ENCODE results near the gene GAD2. TPM values are rescaled to one million over a fixed set of nuclear protein-coding genes. Genes with fewer than 3 reads are reported as not detected.

The GAD2 gene
- polyA plus RNA-seq, 4 donors, result 0.10 to 1.4 TPM; not detected in 2

GRCh38 chr10:26232174-26232573 lies 15.6 kb downstream of the GAD2 start:
- no peak for DNase-seq

GRCh38 chr10:26235761-26236160 lies 19.2 kb downstream of the GAD2 start:
- Histone ChIP-seq H3K4me3 (ENCODE audit: low read depth in 1 of 3, low read length in 3 of 3) (no peak overlapping the region), H3K27me3 (ENCODE audit: control insufficient read depth in 3 of 3, insufficient read depth in 3 of 3, low read length in 3 of 3) (no peaks in the 10 kb centered on the region), H3K27ac (ENCODE audit: low read depth in 1 of 3, low read length in 2 of 3) (no peak overlapping the region), H3K36me3 (ENCODE audit: control insufficient read depth in 3 of 3, insufficient read depth in 2 of 3, low read depth in 1 of 3, low read length in 3 of 3) (no peaks in the 10 kb centered on the region), H3K4me1 (ENCODE audit: control insufficient read depth in 3 of 3, insufficient read depth in 2 of 3, low read depth in 1 of 3, low read length in 2 of 3) (no peaks in the 10 kb centered on the region), H3K9me3 (ENCODE audit: control insufficient read depth in 2 of 2, insufficient read depth in 1 of 2, low read depth in 1 of 2, low read length in 1 of 2) (no peaks in the 10 kb centered on the region)
- WGBS, 3 donors, result 83 to 95% (median 91%) methylated on average over 6 of the region's 6 CpGs
- FAIRE-seq (no peak), DNase-seq (no peak)

More at GRCh38 chr10:26232174-26232573, 15.6 kb downstream of the GAD2 start:
- WGBS, 3 donors, result 90 to 91% (median 90%) methylated on average over 5 of the region's 5 CpGs
- Histone ChIP-seq H3K27me3 (ENCODE audit: control insufficient read depth in 3 of 3, insufficient read depth in 3 of 3, low read length in 3 of 3) (no peaks in the 10 kb centered on the region), H3K27ac (ENCODE audit: low read depth in 1 of 3, low read length in 2 of 3) (no peak overlapping the region), H3K36me3 (ENCODE audit: control insufficient read depth in 3 of 3, insufficient read depth in 2 of 3, low read depth in 1 of 3, low read length in 3 of 3) (no peaks in the 10 kb centered on the region), H3K4me1 (ENCODE audit: control insufficient read depth in 3 of 3, insufficient read depth in 2 of 3, low read depth in 1 of 3, low read length in 2 of 3) (no peaks in the 10 kb centered on the region), H3K4me3 (ENCODE audit: low read depth in 1 of 3, low read length in 3 of 3) (no peak overlapping the region), H3K9me3 (ENCODE audit: control insufficient read depth in 2 of 2, insufficient read depth in 1 of 2, low read depth in 1 of 2, low read length in 1 of 2) (no peaks in the 10 kb centered on the region)
- FAIRE-seq, result no peak

- H3K27ac ChIP-seq (ENCODE audit: low read depth in 1 of 3, low read length in 2 of 3), result no peak overlapping the region
- no peaks in the 10 kb centered on the region for H3K9me3 ChIP-seq (ENCODE audit: control insufficient read depth in 2 of 2, insufficient read depth in 1 of 2, low read depth in 1 of 2, low read length in 1 of 2)
- no peak overlapping the region for H3K4me3 ChIP-seq (ENCODE audit: low read depth in 1 of 3, low read length in 3 of 3)
- FAIRE-seq (no peak), DNase-seq (no peak)
- no peaks in the 10 kb centered on the region for H3K4me1 ChIP-seq (ENCODE audit: control insufficient read depth in 3 of 3, insufficient read depth in 2 of 3, low read depth in 1 of 3, low read length in 2 of 3)
- peaks cover 0 to 2% (median 0%) of the 10 kb centered on the region in 3 donors for H3K27me3 ChIP-seq (ENCODE audit: control insufficient read depth in 3 of 3, insufficient read depth in 3 of 3, low read length in 3 of 3)
- 32 to 65% (median 40%) methylated on average over 2 of the region's 2 CpGs for WGBS, 3 donors
- H3K36me3 ChIP-seq (ENCODE audit: control insufficient read depth in 3 of 3, insufficient read depth in 2 of 3, low read depth in 1 of 3, low read length in 3 of 3), result no peaks in the 10 kb centered on the region
These were observed 21.8 kb downstream of the GAD2 start for GRCh38 chr10:26238378-26238777.

- no peak overlapping the region for H3K4me3 ChIP-seq (ENCODE audit: low read depth in 1 of 3, low read length in 3 of 3)
- FAIRE-seq (no peak), DNase-seq (no peak)
- no peaks in the 10 kb centered on the region for H3K4me1 ChIP-seq (ENCODE audit: control insufficient read depth in 3 of 3, insufficient read depth in 2 of 3, low read depth in 1 of 3, low read length in 2 of 3)
- no peaks in the 10 kb centered on the region for H3K36me3 ChIP-seq (ENCODE audit: control insufficient read depth in 3 of 3, insufficient read depth in 2 of 3, low read depth in 1 of 3, low read length in 3 of 3)
- 32 to 42% (median 34%) methylated on average over 5 of the region's 5 CpGs for WGBS, 3 donors
- no peaks in the 10 kb centered on the region for H3K9me3 ChIP-seq (ENCODE audit: control insufficient read depth in 2 of 2, insufficient read depth in 1 of 2, low read depth in 1 of 2, low read length in 1 of 2)
- H3K27ac ChIP-seq (ENCODE audit: low read depth in 1 of 3, low read length in 2 of 3), result no peak overlapping the region
- H3K27me3 ChIP-seq (ENCODE audit: control insufficient read depth in 3 of 3, insufficient read depth in 3 of 3, low read length in 3 of 3), result peaks cover 0 to 2% (median 0%) of the 10 kb centered on the region in 3 donors
These were observed 26.3 kb downstream of the GAD2 start for GRCh38 chr10:26242706-26243350.

- no peak for FAIRE-seq
- Histone ChIP-seq H3K4me1 (ENCODE audit: control insufficient read depth in 3 of 3, insufficient read depth in 2 of 3, low read depth in 1 of 3, low read length in 2 of 3) (no peaks in the 10 kb centered on the region), H3K9me3 (ENCODE audit: control insufficient read depth in 2 of 2, insufficient read depth in 1 of 2, low read depth in 1 of 2, low read length in 1 of 2) (no peaks in the 10 kb centered on the region), H3K27ac (ENCODE audit: low read depth in 1 of 3, low read length in 2 of 3) (no peak overlapping the region), H3K4me3 (ENCODE audit: low read depth in 1 of 3, low read length in 3 of 3) (no peak overlapping the region), H3K27me3 (ENCODE audit: control insufficient read depth in 3 of 3, insufficient read depth in 3 of 3, low read length in 3 of 3) (peaks cover 0 to 2% (median 2%) of the 10 kb centered on the region in 3 donors), H3K36me3 (ENCODE audit: control insufficient read depth in 3 of 3, insufficient read depth in 2 of 3, low read depth in 1 of 3, low read length in 3 of 3) (no peaks in the 10 kb centered on the region)
- 63 to 74% (median 65%) methylated on average over 5 of the region's 5 CpGs for WGBS, 3 donors
- DNase-seq, result no peak
These were observed 26.8 kb downstream of the GAD2 start for GRCh38 chr10:26243351-26243720.

GRCh38 chr10:26249681-26250080 lies 33.1 kb downstream of the GAD2 start:
- FAIRE-seq, result no peak
- no peak for DNase-seq
- 81 to 93% (median 87%) methylated on average over 6 of the region's 6 CpGs for WGBS, 3 donors
- no peak overlapping the region for H3K4me3 ChIP-seq (ENCODE audit: low read depth in 1 of 3, low read length in 3 of 3)
- H3K27ac ChIP-seq (ENCODE audit: low read depth in 1 of 3, low read length in 2 of 3), result no peak overlapping the region
- H3K36me3 ChIP-seq (ENCODE audit: control insufficient read depth in 3 of 3, insufficient read depth in 2 of 3, low read depth in 1 of 3, low read length in 3 of 3), result no peaks in the 10 kb centered on the region
- H3K4me1 ChIP-seq (ENCODE audit: control insufficient read depth in 3 of 3, insufficient read depth in 2 of 3, low read depth in 1 of 3, low read length in 2 of 3), result no peaks in the 10 kb centered on the region
- peaks cover 0 to 2% (median 0%) of the 10 kb centered on the region in 3 donors for H3K27me3 ChIP-seq (ENCODE audit: control insufficient read depth in 3 of 3, insufficient read depth in 3 of 3, low read length in 3 of 3)
- no peaks in the 10 kb centered on the region for H3K9me3 ChIP-seq (ENCODE audit: control insufficient read depth in 2 of 2, insufficient read depth in 1 of 2, low read depth in 1 of 2, low read length in 1 of 2)

- no peaks in the 10 kb centered on the region for H3K36me3 ChIP-seq (ENCODE audit: control insufficient read depth in 3 of 3, insufficient read depth in 2 of 3, low read depth in 1 of 3, low read length in 3 of 3)
- FAIRE-seq (no peak), DNase-seq (no peak)
- peaks cover 0 to 2% (median 0%) of the 10 kb centered on the region in 3 donors for H3K27me3 ChIP-seq (ENCODE audit: control insufficient read depth in 3 of 3, insufficient read depth in 3 of 3, low read length in 3 of 3)
- H3K27ac ChIP-seq (ENCODE audit: low read depth in 1 of 3, low read length in 2 of 3), result no peak overlapping the region
- 84 to 89% (median 87%) methylated on average over 6 of the region's 6 CpGs for WGBS, 3 donors
- no peaks in the 10 kb centered on the region for H3K4me1 ChIP-seq (ENCODE audit: control insufficient read depth in 3 of 3, insufficient read depth in 2 of 3, low read depth in 1 of 3, low read length in 2 of 3)
- H3K4me3 ChIP-seq (ENCODE audit: low read depth in 1 of 3, low read length in 3 of 3), result no peak overlapping the region
- no peaks in the 10 kb centered on the region for H3K9me3 ChIP-seq (ENCODE audit: control insufficient read depth in 2 of 2, insufficient read depth in 1 of 2, low read depth in 1 of 2, low read length in 1 of 2)
These were observed 35.4 kb downstream of the GAD2 start for GRCh38 chr10:26251925-26252324.

GRCh38 chr10:26254616-26255015 lies 38.0 kb downstream of the GAD2 start:
- Histone ChIP-seq H3K27ac (ENCODE audit: low read depth in 1 of 3, low read length in 2 of 3) (no peak overlapping the region), H3K4me1 (ENCODE audit: control insufficient read depth in 3 of 3, insufficient read depth in 2 of 3, low read depth in 1 of 3, low read length in 2 of 3) (no peaks in the 10 kb centered on the region), H3K9me3 (ENCODE audit: control insufficient read depth in 2 of 2, insufficient read depth in 1 of 2, low read depth in 1 of 2, low read length in 1 of 2) (no peaks in the 10 kb centered on the region), H3K4me3 (ENCODE audit: low read depth in 1 of 3, low read length in 3 of 3) (no peak overlapping the region), H3K27me3 (ENCODE audit: control insufficient read depth in 3 of 3, insufficient read depth in 3 of 3, low read length in 3 of 3) (no peaks in the 10 kb centered on the region), H3K36me3 (ENCODE audit: control insufficient read depth in 3 of 3, insufficient read depth in 2 of 3, low read depth in 1 of 3, low read length in 3 of 3) (no peaks in the 10 kb centered on the region)
- no peak for DNase-seq
- WGBS, 3 donors, result 62 to 70% (median 69%) methylated on average over 7 of the region's 7 CpGs
- FAIRE-seq, result no peak

- no peaks in the 10 kb centered on the region for H3K9me3 ChIP-seq (ENCODE audit: control insufficient read depth in 2 of 2, insufficient read depth in 1 of 2, low read depth in 1 of 2, low read length in 1 of 2)
- DNase-seq (no peak), FAIRE-seq (no peak)
- H3K4me3 ChIP-seq (ENCODE audit: low read depth in 1 of 3, low read length in 3 of 3), result no peak overlapping the region
- no peak overlapping the region for H3K27ac ChIP-seq (ENCODE audit: low read depth in 1 of 3, low read length in 2 of 3)
- WGBS, 3 donors, result 14 to 36% (median 26%) methylated on average over 1 of the region's 1 CpG
- H3K27me3 ChIP-seq (ENCODE audit: control insufficient read depth in 3 of 3, insufficient read depth in 3 of 3, low read length in 3 of 3), result peaks cover 0 to 2% (median 0%) of the 10 kb centered on the region in 3 donors
- H3K36me3 ChIP-seq (ENCODE audit: control insufficient read depth in 3 of 3, insufficient read depth in 2 of 3, low read depth in 1 of 3, low read length in 3 of 3), result no peaks in the 10 kb centered on the region
- H3K4me1 ChIP-seq (ENCODE audit: control insufficient read depth in 3 of 3, insufficient read depth in 2 of 3, low read depth in 1 of 3, low read length in 2 of 3), result no peaks in the 10 kb centered on the region
These were observed 42.8 kb downstream of the GAD2 start for GRCh38 chr10:26259341-26259740.

All from small intestine (tissue), 7 donors.